Measurements from ENCODE around the gene FLNA. TPM values are rescaled to one million over a fixed set of nuclear protein-coding genes. Genes with fewer than 3 reads are reported as not detected.

The FLNA gene
- total and polyA plus RNA-seq, 3 donors from 2014 or later: 400 to 532 (median 474) TPM

DNA sequence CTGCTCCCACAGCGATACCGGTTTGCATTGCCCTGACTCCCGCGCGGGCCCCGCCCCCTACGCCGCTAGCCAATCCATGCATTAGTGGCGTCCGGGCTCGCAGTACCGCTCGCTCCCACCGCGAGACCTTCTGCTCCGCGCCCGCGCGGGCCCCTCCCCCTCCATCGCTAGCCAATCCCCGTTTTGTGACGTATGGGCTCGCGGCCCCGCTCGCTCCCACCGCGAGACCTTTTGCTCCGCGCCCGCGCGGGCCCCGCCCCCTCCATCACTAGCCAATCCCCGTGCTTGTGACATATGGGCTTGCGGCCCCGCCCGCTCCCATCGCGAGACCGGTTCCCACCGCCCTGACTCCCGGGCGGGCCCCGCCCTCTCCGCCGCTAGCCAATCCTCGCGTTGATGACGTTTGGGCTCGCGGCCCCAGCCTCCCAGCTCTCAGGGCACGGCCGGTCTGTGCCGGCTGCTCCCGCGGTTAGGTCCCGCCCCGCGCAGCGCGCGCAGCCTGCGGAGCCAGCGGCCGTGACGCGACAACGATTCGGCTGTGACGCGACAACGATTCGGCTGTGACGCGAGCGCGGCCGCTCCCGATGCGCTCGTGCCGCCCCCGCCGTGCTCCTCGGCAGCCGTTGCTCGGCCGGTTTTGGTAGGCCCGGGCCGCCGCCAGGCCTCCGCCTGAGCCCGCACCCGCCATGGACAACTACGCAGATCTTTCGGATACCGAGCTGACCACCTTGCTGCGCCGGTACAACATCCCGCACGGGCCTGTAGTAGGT is 4.5 kb upstream of the FLNA start, which contains the start of gene EMD:
EMD (plus strand) TSS at position 497 of the 770 bp plus-strand sequence; CDS start at position 687, 190 bp downstream.
- TF ChIP-seq POLR2A (IDR thresholded peaks at IDR 0.05): peak; percentile 75
- TF ChIP-seq, protein P1, sequence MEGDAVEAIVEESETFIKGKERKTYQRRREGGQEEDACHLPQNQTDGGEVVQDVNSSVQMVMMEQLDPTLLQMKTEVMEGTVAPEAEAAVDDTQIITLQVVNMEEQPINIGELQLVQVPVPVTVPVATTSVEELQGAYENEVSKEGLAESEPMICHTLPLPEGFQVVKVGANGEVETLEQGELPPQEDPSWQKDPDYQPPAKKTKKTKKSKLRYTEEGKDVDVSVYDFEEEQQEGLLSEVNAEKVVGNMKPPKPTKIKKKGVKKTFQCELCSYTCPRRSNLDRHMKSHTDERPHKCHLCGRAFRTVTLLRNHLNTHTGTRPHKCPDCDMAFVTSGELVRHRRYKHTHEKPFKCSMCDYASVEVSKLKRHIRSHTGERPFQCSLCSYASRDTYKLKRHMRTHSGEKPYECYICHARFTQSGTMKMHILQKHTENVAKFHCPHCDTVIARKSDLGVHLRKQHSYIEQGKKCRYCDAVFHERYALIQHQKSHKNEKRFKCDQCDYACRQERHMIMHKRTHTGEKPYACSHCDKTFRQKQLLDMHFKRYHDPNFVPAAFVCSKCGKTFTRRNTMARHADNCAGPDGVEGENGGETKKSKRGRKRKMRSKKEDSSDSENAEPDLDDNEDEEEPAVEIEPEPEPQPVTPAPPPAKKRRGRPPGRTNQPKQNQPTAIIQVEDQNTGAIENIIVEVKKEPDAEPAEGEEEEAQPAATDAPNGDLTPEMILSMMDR (IDR thresholded peaks at IDR 0.05): peak in 1 of 3 experiments; percentile 4
- intact Hi-C loops (cut with DNase I; ENCODE audit: low total_unique reads): no loop called here
- Histone ChIP-seq H3K9me3 (no peaks in the 10 kb centered on the region), H3K4me3 (peak within 1 kb of the TSS; percentile 68 to 85), H3K4me1 (peaks cover 5% of the 10 kb centered on the region), H3K27me3 (no peaks in the 10 kb centered on the region), H3K36me3 (ENCODE audit: low read depth, missing control alignments) (no peaks in the 10 kb centered on the region), H3K27ac (peak within 1 kb of the TSS; percentile 98 to 99)
- DNase-seq: peak; percentile 97
- 0% methylated on average over 5 of the region's 103 CpGs; no CpG with 5 or more reads in 1 of the 2 donors for WGBS, 2 donors

DNA sequence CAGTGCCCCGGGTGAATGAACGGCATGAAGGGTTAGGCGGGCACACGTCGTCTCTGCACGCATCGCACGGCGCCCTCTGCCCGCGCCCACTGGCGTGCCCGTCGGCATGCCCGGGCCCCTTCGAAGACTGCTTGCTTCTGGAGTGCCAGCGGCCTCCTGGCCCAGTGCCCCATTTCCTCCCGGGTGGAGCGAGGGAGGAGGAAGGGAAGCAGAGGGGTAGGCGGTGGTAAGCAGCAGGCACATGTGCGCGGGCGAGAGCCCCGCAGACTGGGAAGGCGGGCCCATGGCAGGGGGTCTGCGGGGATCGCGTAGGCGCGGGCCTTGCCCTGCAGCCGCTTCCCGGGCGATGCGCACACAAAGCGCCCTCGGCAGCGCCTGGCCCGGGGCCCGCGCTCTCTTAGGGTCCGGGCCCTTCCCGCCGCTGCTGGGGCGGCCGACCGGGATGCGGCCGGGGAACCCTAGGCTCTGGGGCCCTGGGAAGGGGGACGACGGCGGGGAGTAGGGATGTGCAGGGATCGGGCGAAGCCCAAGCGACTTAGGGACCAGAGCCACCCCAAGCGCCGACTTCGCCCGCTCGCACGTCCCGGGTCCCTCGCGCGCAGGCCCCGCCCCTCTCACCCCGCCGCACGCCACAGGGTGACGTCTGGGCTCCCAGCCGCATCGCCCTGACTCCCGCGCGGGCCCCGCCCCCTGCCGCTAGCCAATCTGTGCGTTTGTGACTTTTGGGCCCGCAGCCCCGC is 3.8 kb upstream of the FLNA start:
- no peaks in the 10 kb centered on the region for H3K36me3 ChIP-seq (ENCODE audit: low read depth, missing control alignments)
- peak overlapping the region; percentile 48 to 63 for H3K4me3 ChIP-seq
- H3K4me1 ChIP-seq: no peaks in the 10 kb centered on the region
- no peaks in the 10 kb centered on the region for H3K9me3 ChIP-seq
- 3% methylated on average over 17 of the region's 79 CpGs; no CpG with 5 or more reads in 1 of the 2 donors for WGBS, 2 donors
- H3K27me3 ChIP-seq: no peaks in the 10 kb centered on the region
- peak overlapping the region; percentile 96 for H3K27ac ChIP-seq
- TF ChIP-seq, protein P1 (IDR thresholded peaks at IDR 0.05): no peak
- peak; percentile 81 for TF ChIP-seq POLR2A (IDR thresholded peaks at IDR 0.05)
- DNase-seq: peak; percentile 29
- intact Hi-C loops (cut with DNase I; ENCODE audit: low total_unique reads): no loop called here

DNA sequence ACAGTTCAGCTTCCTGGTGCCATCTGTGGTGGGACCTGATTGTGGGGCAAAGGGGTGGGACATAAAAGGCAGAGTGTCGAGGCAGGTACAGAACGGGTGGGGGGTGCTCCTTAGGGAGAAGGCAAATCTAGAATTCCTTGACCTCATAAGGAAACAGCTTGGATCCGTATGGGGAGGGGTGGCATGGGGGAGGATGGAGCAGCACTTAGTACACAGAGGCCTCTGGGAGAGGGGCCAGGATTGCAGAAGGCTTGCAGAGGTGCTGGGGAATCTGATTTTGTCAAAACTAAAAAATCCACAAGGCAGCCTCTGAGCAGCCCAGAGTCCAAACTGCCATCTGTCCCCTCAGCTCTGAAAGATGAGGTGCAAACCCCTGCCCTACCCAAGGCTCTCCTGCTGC is 2.3 kb upstream of the FLNA start:
- DNase-seq: no peak
- no peaks in the 10 kb centered on the region for H3K36me3 ChIP-seq (ENCODE audit: low read depth, missing control alignments)
- H3K9me3 ChIP-seq: no peaks in the 10 kb centered on the region
- H3K4me1 ChIP-seq: no peaks in the 10 kb centered on the region
- TF ChIP-seq, protein P1 (IDR thresholded peaks at IDR 0.05): no peak
- no peak for TF ChIP-seq POLR2A (IDR thresholded peaks at IDR 0.05)
- intact Hi-C loops (cut with DNase I; ENCODE audit: low total_unique reads): no loop called here
- no peak overlapping the region for H3K4me3 ChIP-seq
- WGBS, 2 donors: 32 to 40% methylated on average over 2 to 3 of the region's 3 CpGs
- H3K27me3 ChIP-seq: no peaks in the 10 kb centered on the region
- no peak overlapping the region for H3K27ac ChIP-seq

DNA sequence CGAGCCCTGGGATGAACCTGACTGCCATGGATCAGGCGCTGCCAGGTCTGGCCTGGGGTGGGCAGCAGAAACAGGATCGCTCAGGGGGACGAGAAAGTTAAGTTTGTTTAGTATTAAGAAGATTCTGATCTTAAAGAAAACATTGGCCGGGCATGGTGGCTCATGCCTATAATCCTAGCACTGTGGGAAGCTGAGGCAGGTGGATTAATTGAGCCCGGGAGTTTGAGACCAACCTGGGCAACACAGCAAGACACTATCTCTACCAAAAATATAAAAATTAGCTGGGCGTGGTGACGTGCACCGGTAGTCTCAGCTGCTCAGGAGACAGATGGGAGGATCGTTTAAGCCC is 696 bp upstream of the FLNA start:
- Histone ChIP-seq H3K27ac (peak overlapping the region; percentile 27 to 80), H3K36me3 (ENCODE audit: low read depth, missing control alignments) (no peaks in the 10 kb centered on the region), H3K4me1 (no peaks in the 10 kb centered on the region), H3K27me3 (no peaks in the 10 kb centered on the region), H3K4me3 (peak overlapping the region in 1 of 2 donors; percentile 40), H3K9me3 (no peaks in the 10 kb centered on the region)
- intact Hi-C loops (cut with DNase I; ENCODE audit: low total_unique reads): no loop called here
- TF ChIP-seq POLR2A (IDR thresholded peaks at IDR 0.05): no peak
- TF ChIP-seq, protein P1 (IDR thresholded peaks at IDR 0.05): no peak
- 44 to 65% methylated on average over 5 to 10 of the region's 10 CpGs for WGBS, 2 donors
- no peak for DNase-seq

All from testis (tissue), 3 donors.